Non-pigmented ciliary epithelial cell (primary cell): Measurements from ENCODE around the gene KCP.

Source experiments
- DNase-seq: peaks from one replicate; pipeline ENCODE4 v3.0.0-alpha.2; 2010; ENCODE audit warnings: low read depth

The KCP gene

GRCh38 chr7:128906001-128906765 is 4.3 kb downstream of the KCP start:
- DNase-seq, result no peak

- peak; percentile 11 for DNase-seq
Measured at GRCh38 chr7:128904381-128905197, 5.9 kb downstream of the KCP start.

GRCh38 chr7:128903621-128904361 is 6.7 kb downstream of the KCP start:
- DNase-seq, result no peak

GRCh38 chr7:128902761-128903585 is 7.5 kb downstream of the KCP start:
- DNase-seq, result no peak

GRCh38 chr7:128900237-128900636 is 10.3 kb downstream of the KCP start:
- DNase-seq, result no peak

- DNase-seq, result no peak
Measured at GRCh38 chr7:128899392-128899791, 11.1 kb downstream of the KCP start.

GRCh38 chr7:128895320-128895719 is 15.2 kb downstream of the KCP start:
- DNase-seq, result no peak

- DNase-seq, result no peak
Measured at GRCh38 chr7:128894101-128894440, 16.4 kb downstream of the KCP start.

- no peak for DNase-seq
Measured at GRCh38 chr7:128893251-128894100, 17.0 kb downstream of the KCP start.

- DNase-seq, result no peak
Measured at GRCh38 chr7:128892521-128893250, 17.8 kb downstream of the KCP start.

GRCh38 chr7:128891942-128892269 is 18.6 kb downstream of the KCP start:
- DNase-seq, result no peak

GRCh38 chr7:128891110-128891941 is 19.2 kb downstream of the KCP start:
- no peak for DNase-seq

GRCh38 chr7:128890306-128891109 is 20.0 kb downstream of the KCP start:
- no peak for DNase-seq

- DNase-seq, result no peak
Measured at GRCh38 chr7:128889121-128889520, 21.4 kb downstream of the KCP start.

GRCh38 chr7:128888756-128889095 is 21.8 kb downstream of the KCP start:
- no peak for DNase-seq

GRCh38 chr7:128888039-128888755 is 22.3 kb downstream of the KCP start:
- no peak for DNase-seq

- DNase-seq, result no peak
Measured at GRCh38 chr7:128887169-128888038, 23.1 kb downstream of the KCP start.
